Sigmoid colon (tissue), 4 donors: ENCODE data around the gene CCDC102A.

Experiments used
- CTCF ChIP-seq, 4 experiments: fragments of 450-650 bp in 3 of 4; fragments of 200-600 bp in 1 of 4; IDR thresholded peaks; one replicate each; pipeline ENCODE4 v1.5.1; 2016 to 2019; ENCODE audit warnings: antibody characterized with exemption in 4 of 4, mild to moderate bottlenecking in 3 of 4, moderate library complexity in 2 of 4
- EP300 ChIP-seq, 4 donors: sonication (generic); formaldehyde crosslinking; IDR thresholded peaks; one replicate each; pipeline ENCODE4 v1.6.1; 2017; ENCODE audit warnings: antibody characterized with exemption in 4 of 4
- POLR2A ChIP-seq, 2 donors: fragments of 450-650 bp; IDR thresholded peaks; one replicate each; pipeline ENCODE4 v1.6.1; 2016; ENCODE audit warnings: antibody characterized with exemption in 2 of 2, mild to moderate bottlenecking in 2 of 2, moderate library complexity in 2 of 2
- POLR2AphosphoS5 ChIP-seq, 4 donors: sonication (generic); formaldehyde crosslinking; IDR thresholded peaks; one replicate each; pipeline ENCODE4 v1.6.1; 2017; ENCODE audit warnings: antibody characterized with exemption in 4 of 4

DNA sequence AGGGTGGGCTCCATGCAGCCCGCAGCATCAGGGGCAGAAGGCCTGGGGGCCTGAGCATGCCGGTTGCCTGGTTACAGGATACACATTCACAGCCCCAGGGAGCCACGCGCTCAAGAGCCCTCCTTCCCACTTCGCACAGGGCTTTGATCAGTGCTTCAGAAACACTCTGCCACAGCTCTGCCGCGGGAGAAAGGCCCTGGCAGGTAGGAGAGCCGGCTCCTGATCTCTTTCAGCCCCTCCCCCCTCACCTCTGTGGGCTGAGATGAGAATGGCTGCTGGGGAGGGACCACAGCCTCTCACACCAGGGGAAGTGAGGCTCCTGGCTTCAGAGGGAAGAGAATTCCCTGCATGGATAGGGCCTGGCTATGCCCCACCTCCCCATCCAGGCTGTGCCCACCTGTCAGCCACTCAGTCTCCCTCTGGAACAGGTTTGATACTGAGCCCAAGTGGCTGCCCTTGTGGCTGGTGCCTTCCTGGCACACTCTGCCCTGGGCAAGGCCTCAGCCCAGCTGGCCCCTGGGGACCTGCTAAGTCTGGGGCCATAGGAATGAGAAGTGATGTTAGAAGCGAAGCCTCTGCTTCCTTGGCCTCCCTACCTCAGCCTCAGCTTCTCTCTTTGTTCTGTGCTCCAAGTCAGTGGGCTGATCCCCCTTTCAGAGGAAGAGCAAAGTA, 58.7 kb downstream of the CCDC102A start:
- no peak for TF ChIP-seq CTCF (IDR thresholded peaks at IDR 0.05)
- TF ChIP-seq POLR2A (IDR thresholded peaks at IDR 0.05) = no peak
- no peak for TF ChIP-seq EP300 (IDR thresholded peaks at IDR 0.05)
- no peak for TF ChIP-seq POLR2AphosphoS5 (IDR thresholded peaks at IDR 0.05)
